Uterus (tissue), 4 donors: ENCODE measurements around the gene EFTUD2. TPM values are rescaled to one million over a fixed set of nuclear protein-coding genes. Genes with fewer than 3 reads are reported as not detected.

Experiments
- DNase-seq, 2 donors: peaks; one replicate each; pipeline ENCODE4 v3.0.0-alpha.2; 2019 to 2020
- H3K27ac ChIP-seq, 2 donors: fragments of 200-600 bp; sonication (generic); 1 replicate in 1 of 2; 2 replicates in 1 of 2; pipeline ENCODE4 v1.5.1; 2016 to 2018
- H3K27me3 ChIP-seq, 2 donors: fragments of 200-600 bp; sonication (generic); one replicate each; pipeline ENCODE4 v1.5.1; 2018 to 2019; ENCODE audit warnings: control low read depth in 1 of 2
- H3K36me3 ChIP-seq, 2 donors: fragments of 200-600 bp; sonication (generic); one replicate each; pipeline ENCODE4 v1.5.1; 2019; ENCODE audit warnings: control low read depth in 1 of 2
- H3K4me1 ChIP-seq, 2 donors: fragments of 200-600 bp; sonication (generic); one replicate each; pipeline ENCODE4 v1.5.1; 2018 to 2019; ENCODE audit warnings: control low read depth in 1 of 2
- H3K4me3 ChIP-seq, 2 donors: fragments of 200-600 bp; sonication (generic); 1 replicate in 1 of 2; 2 replicates in 1 of 2; pipeline ENCODE4 v1.5.1; 2018 to 2019; ENCODE audit warnings: mild to moderate bottlenecking in 1 of 2
- H3K9me3 ChIP-seq, 2 donors: fragments of 200-600 bp; sonication (generic); one replicate each; pipeline ENCODE4 v1.5.1; 2019; ENCODE audit warnings: control low read depth in 1 of 2
- POLR2A ChIP-seq, 2 donors: fragments of 450-650 bp; IDR thresholded peaks; one replicate each; pipeline ENCODE4 v1.6.1; 2016; ENCODE audit warnings: antibody characterized with exemption in 2 of 2, mild to moderate bottlenecking in 1 of 2, moderate library complexity in 1 of 2
- intact Hi-C: fragments of 100-400 bp; cut with DNase I; formaldehyde crosslinking; loops from one replicate; pipeline ENCODE4 v1.15.1; 2023; ENCODE audit warnings: low total_unique reads
- total RNA-seq, 4 donors: library from RNA; depleted of rRNA in 3 of 4; stranded (reverse); fragments of >200 nt in 3 of 4; gene quantifications; one replicate each; pipeline versions ENCODE4 v1.1.0 to v1.2.4, GENCODE V29; 2014 to 2023
- TF ChIP-seq, protein P1 (sequence below), 4 experiments: fragments of 200-600 bp in 2 of 4; fragments of 450-650 bp in 2 of 4; sonication (generic) in 2 of 4; IDR thresholded peaks; one replicate each; pipeline ENCODE4 v1.5.1; 2016 to 2019; ENCODE audit warnings: antibody characterized with exemption in 4 of 4, mild to moderate bottlenecking in 2 of 4, moderate library complexity in 1 of 4
- donor health status: DM: yes; HTN: yes; CAD: no.

EFTUD2 gene
- total RNA-seq, 4 donors from 2014 or later = 12.4 to 129 (median 64.7) TPM

DNA sequence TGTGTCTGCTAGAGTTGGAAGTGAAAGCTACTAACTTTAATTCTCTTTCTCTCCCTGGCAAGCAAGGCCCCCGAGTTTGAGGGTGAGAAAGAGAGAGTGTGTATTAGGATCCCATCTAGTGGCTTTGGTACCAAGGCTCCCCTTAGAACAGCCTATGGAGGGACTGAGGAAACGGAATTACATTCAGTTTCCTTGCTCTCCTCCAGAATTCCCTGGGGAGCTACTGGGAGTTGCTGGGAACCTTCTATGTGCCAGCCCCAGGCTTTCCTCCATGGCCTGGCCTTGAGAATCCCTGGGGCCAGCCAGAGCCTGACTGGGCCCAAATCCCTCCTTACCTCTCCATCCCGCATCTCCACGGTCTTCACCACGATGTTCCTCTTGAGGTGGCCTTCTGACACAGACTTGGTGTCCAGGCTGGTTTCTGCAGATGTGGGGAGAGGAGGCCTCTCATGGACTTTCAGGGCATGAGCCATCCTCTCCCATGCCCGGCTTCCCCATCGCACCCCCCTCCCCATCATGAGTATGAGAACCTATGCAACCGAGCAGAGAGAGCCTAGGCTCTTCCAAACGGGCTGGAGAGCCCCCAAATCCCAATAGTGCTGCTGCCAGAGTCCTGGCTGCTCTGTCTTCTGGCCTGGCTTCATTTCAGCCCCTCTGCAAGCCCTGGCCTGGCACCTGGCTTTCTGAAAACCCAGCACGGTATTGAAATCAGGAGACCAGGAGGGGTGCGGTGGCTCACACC is 8.7 kb upstream of the EFTUD2 start:
- intact Hi-C loops = no loop called here
- DNase-seq = peak in 1 of 2 donors; percentile 8
- Histone ChIP-seq H3K4me3 (no peak overlapping the region), H3K4me1 (peaks cover 0 to 4% of the 10 kb centered on the region in 2 donors), H3K27ac (no peak overlapping the region), H3K9me3 (no peaks in the 10 kb centered on the region), H3K27me3 (no peaks in the 10 kb centered on the region), H3K36me3 (no peaks in the 10 kb centered on the region)
- TF ChIP-seq, protein P1, sequence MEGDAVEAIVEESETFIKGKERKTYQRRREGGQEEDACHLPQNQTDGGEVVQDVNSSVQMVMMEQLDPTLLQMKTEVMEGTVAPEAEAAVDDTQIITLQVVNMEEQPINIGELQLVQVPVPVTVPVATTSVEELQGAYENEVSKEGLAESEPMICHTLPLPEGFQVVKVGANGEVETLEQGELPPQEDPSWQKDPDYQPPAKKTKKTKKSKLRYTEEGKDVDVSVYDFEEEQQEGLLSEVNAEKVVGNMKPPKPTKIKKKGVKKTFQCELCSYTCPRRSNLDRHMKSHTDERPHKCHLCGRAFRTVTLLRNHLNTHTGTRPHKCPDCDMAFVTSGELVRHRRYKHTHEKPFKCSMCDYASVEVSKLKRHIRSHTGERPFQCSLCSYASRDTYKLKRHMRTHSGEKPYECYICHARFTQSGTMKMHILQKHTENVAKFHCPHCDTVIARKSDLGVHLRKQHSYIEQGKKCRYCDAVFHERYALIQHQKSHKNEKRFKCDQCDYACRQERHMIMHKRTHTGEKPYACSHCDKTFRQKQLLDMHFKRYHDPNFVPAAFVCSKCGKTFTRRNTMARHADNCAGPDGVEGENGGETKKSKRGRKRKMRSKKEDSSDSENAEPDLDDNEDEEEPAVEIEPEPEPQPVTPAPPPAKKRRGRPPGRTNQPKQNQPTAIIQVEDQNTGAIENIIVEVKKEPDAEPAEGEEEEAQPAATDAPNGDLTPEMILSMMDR (IDR thresholded peaks at IDR 0.05) = no peak
- no peak for TF ChIP-seq POLR2A (IDR thresholded peaks at IDR 0.05)

DNA sequence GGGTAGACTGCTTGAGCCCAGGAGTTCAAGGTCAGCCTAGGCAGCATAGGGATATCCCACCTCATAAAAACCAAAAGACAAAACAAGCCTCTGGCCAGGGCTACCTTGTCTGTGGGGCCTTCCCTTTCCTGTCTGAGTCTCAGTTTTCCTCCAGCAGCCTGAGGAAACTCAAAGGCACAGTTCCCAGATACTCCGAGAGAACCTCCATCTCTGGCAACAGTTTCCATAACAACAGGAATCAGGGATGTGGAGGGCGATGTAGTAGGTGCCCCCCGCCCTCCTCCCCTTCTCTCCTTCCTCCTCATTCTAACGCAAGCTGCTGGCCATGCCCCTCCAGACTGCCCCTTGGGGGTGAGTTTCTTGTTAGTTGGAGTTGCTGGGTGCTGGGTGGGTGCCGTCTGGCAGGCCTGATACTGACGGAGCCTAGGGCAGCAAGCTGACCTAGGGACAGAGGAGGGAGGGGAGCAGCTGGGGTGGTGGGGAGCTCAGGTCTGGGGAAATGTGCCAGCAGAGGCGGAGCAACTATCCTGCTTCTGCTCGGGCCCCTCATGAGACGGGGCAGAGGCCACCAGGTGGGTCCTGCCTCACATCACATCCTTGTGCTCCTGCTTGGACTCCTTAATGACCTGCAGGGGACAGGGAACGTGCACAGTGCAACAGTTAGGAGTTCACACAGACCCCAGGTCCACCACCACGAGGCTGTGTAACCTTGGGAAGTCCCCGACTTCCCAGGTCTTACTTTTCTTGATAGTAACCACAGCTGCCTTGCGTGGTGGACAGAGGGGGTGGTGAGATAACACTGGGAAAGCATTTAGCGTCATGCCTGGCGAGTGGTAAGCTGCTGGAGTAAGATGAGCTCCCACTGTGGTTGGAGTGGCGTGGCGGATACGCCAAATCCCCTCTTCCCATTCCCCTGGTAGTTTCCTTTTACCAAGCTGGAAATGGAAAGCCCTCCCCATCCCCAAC is 7.8 kb upstream of the EFTUD2 start:
- no peak overlapping the region for H3K27ac ChIP-seq
- no peak overlapping the region for H3K4me3 ChIP-seq
- TF ChIP-seq POLR2A (IDR thresholded peaks at IDR 0.05) = no peak
- TF ChIP-seq, protein P1 (IDR thresholded peaks at IDR 0.05) = no peak
- H3K27me3 ChIP-seq = no peaks in the 10 kb centered on the region
- no peaks in the 10 kb centered on the region for H3K9me3 ChIP-seq
- peaks cover 0 to 4% of the 10 kb centered on the region in 2 donors for H3K4me1 ChIP-seq
- peak in 1 of 2 donors; percentile 12 for DNase-seq
- no peaks in the 10 kb centered on the region for H3K36me3 ChIP-seq
- intact Hi-C loops = no loop called here

DNA sequence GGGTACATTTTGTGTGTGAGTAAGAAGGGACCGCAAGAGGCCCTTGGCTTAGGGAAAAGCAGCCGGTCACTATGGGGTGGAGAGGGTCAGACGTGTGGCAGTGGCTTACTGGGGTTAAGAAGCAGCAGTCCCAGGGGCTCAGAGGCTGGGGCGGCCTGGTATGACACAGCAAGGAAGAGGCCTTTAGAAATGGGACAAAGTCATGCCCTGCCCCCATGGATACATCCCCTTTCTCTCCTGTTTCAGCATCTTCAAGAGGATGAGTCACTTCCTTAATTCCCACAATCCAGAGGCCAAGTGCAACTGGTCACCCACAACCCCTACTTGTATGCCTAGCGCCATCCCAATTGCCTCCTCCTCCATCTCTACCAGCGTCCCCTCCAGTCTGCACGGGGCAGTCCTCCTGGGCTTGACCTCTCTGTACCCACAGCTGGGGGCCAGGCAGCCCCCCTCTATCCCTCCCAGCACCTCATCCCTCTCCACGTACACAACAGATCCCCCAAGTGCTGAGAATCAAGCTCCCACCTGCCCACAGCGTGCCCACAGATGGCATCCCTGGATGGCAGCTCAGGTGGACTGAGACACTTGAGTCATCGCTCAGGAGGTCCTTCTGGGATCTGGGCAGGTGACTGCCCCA is 6.9 kb upstream of the EFTUD2 start:
- peak in 1 of 2 donors; percentile 8 for DNase-seq

DNA sequence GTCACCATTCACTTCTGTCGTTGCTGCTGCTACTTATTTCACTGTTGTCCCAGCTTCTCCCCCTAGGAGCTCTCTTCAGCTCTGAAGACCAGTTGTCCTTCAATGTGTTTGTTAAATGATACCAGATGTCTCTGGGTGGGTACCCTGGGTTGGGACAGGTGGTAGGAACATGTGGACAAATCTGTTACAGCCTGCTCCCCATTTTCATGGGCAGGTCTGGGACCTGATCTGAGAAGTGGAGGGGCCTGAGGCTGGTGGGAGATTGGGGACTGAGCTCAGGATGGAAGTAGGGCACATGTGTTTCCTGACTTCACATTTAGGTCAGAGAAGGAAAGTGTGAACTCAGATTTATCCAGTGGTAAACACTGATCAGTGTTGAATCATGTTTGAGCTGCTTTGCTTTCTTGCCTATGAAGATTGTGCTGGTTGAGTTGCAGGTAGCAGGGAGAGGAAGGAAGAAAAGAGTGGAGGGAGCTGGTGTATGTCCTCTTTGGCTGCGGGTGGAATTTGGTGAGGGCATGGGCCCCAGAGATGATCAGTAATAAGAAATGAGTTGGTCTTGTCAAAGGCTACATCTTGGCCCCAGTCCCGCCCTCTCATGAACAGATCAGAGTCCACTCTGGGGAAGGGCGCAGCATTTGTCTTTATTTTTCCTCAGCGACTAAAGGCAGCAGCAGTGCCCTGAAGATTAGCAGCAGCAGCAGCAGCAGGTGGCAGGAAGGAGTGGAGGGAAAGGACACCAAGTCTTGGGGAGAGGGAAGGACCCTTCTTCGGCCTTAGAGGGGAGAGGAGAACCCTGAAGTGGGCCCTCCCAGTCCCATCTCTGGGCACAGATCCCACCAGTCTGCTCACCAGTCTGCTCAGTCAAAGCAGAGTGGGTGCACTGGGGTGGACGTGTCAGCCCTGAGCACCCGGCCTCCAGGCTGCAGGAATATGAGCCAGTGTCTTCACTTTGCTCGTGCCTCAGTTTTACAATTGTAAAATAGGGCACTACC is 6.1 kb upstream of the EFTUD2 start:
- Histone ChIP-seq H3K36me3 (no peaks in the 10 kb centered on the region), H3K4me1 (no peaks in the 10 kb centered on the region), H3K9me3 (no peaks in the 10 kb centered on the region), H3K27ac (no peak overlapping the region), H3K4me3 (no peak overlapping the region), H3K27me3 (no peaks in the 10 kb centered on the region)
- TF ChIP-seq, protein P1 (IDR thresholded peaks at IDR 0.05) = no peak
- no peak for TF ChIP-seq POLR2A (IDR thresholded peaks at IDR 0.05)
- DNase-seq = peak in 1 of 2 donors; percentile 9
- intact Hi-C loops = no loop called here

More for the DNA sequence above, 6.9 kb upstream of the EFTUD2 start:
- Histone ChIP-seq H3K4me1 (no peaks in the 10 kb centered on the region), H3K27me3 (no peaks in the 10 kb centered on the region), H3K4me3 (no peak overlapping the region), H3K9me3 (no peaks in the 10 kb centered on the region), H3K27ac (no peak overlapping the region), H3K36me3 (no peaks in the 10 kb centered on the region)
- TF ChIP-seq, protein P1 (IDR thresholded peaks at IDR 0.05) = no peak
- TF ChIP-seq POLR2A (IDR thresholded peaks at IDR 0.05) = no peak
- intact Hi-C loops = no loop called here
